OCI-LY7 (cell line): ENCODE data around the gene MUC15.
"Not testable (repeated sequence)": the region's sequence is repeated elsewhere in the genome, so short reads cannot be mapped to it uniquely, and the experiment has no call there.

Source experiments
- CTCF ChIP-seq: fragments of 200-600 bp; sonication (generic); conservative IDR thresholded peaks from 2 replicates; pipeline ENCODE4 v1.5.1; 2014; ENCODE audit warnings: mild to moderate bottlenecking, antibody characterized with exemption, low read length, moderate library complexity, mixed read lengths
- EZH2phosphoT487 ChIP-seq: fragments of 200-600 bp; sonication (generic); IDR thresholded peaks from 2 replicates; pipeline ENCODE4 v1.6.1; 2018; ENCODE audit warnings: low read depth, borderline replicate concordance, mild to moderate bottlenecking, mixed run types, antibody characterized with exemption, low read length, moderate library complexity, mixed read lengths

GRCh38 chr11:26597049-26597689 is 25.1 kb upstream of the MUC15 start:
- TF ChIP-seq CTCF, EZH2phosphoT487: not testable (repeated sequence)
